Dendritic cell treated with granulocyte-macrophage colony-stimulating factor and Interleukin-4, amounts not matched to agents 40 ng/mL and 50 ng/mL, for 4 days (primary cell): ENCODE results near the gene BASP1.
A peak's percentile ranks its signal among the peaks of the same experiment; 100 is the strongest.
"Not testable (repeated sequence)": the region's sequence is repeated elsewhere in the genome, so short reads cannot be mapped to it uniquely, and the experiment has no call there.

Experiments
- H3K27ac Mint-ChIP-seq: one replicate; pipeline ENCODE4 v1.8.0; 2022; ENCODE audit warnings: mild to moderate bottlenecking, mixed read lengths
- H3K27me3 Mint-ChIP-seq: one replicate; pipeline ENCODE4 v1.8.0; 2022; ENCODE audit warnings: mild to moderate bottlenecking, mixed read lengths
- H3K36me3 Mint-ChIP-seq: one replicate; pipeline ENCODE4 v1.8.0; 2022; ENCODE audit warnings: low read depth, mixed read lengths
- H3K4me1 Mint-ChIP-seq: one replicate; pipeline ENCODE4 v1.8.0; 2022; ENCODE audit warnings: low read depth, mixed read lengths
- H3K4me3 Mint-ChIP-seq: one replicate; pipeline ENCODE4 v1.8.0; 2022; ENCODE audit warnings: mild to moderate bottlenecking, moderate library complexity, mixed read lengths
- H3K9me3 Mint-ChIP-seq: one replicate; pipeline ENCODE4 v1.8.0; 2022; ENCODE audit warnings: mixed read lengths
- intact Hi-C: fragments of 100-400 bp; cut with micrococcal nuclease; formaldehyde crosslinking; loops from one replicate; pipeline ENCODE4 v1.15.0; 2022

The BASP1 gene

DNA sequence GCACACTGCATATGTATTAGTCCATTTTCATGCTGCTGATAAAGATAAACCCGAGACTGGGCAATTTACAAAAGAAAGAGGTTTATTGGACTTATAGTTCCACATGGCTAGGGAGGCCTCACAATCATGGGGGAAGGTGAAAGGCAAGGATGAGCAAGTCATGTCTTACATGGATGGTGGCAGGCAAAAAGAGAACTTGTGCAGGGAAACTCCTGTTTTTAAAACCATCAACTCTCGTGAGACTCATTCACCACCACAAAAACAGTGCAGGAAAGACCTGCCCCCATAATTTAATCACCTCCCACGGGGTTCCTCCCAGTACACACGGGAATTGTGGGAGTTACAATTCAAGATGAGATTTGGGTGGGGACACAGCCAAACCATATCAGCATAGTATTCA, 41.6 kb downstream of the BASP1 start:
- intact Hi-C loops, H3K27me3 Mint-ChIP-seq, H3K4me3 Mint-ChIP-seq, H3K27ac Mint-ChIP-seq: not testable (repeated sequence)
- peaks cover 22% of the 10 kb centered on the region for H3K36me3 Mint-ChIP-seq
- H3K4me1 Mint-ChIP-seq = peaks cover 45% of the 10 kb centered on the region
- H3K9me3 Mint-ChIP-seq = peaks cover 12% of the 10 kb centered on the region

DNA sequence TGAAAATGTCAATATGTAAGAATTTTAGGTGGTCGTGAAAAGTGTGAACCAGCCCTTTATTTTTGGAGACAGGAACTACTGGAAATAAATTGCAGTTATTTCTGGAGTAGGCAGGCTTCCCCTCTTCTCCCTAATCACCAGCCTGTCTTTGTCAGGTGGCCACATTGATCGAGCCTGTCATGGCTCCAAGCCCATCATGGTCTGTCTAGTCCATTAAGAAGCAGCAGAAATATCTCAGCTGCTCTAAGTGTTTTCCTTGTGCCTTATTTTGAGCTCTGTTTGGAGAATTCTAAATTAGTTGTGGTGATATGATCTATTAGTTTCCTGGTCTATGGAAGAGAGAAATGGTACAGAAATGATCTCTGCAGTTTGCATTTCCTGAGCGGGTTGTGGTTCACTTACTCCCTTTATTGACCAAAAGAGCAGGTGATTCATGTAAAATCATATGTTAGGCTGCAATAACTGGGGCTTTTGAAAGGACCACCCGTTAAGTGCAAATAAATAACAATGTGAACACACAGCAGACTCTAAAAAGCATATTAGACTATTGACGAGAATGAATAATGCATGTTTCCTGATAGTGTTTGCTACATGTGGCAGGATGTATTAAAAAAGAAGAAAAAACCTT, 42.3 kb downstream of the BASP1 start:
- intact Hi-C loops = no loop called here
- H3K4me3 Mint-ChIP-seq = no peak overlapping the region
- H3K27me3 Mint-ChIP-seq = no peaks in the 10 kb centered on the region
- peaks cover 12% of the 10 kb centered on the region for H3K9me3 Mint-ChIP-seq
- H3K27ac Mint-ChIP-seq = no peak overlapping the region
- H3K36me3 Mint-ChIP-seq = peaks cover 22% of the 10 kb centered on the region
- H3K4me1 Mint-ChIP-seq = peaks cover 38% of the 10 kb centered on the region

DNA sequence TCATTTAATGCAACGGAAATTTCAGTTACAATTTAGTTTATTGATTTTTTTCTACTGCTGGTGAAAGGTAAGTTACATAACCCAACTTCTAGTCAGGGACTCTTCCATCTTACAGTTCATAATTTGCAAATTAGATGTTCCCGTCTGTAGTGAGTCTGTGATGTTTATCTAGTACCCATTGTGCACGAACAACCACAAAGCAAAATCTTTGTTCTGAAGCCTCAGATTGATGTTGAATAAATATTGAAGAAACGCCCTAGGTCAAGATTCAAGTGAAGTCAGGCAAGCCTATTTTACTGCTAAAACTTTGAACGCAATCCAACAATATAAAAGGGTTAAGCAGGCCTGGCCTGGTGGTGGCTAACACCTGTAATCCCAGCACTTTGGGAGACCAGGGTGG, 43.1 kb downstream of the BASP1 start:
- no peaks in the 10 kb centered on the region for H3K27me3 Mint-ChIP-seq
- peaks cover 30% of the 10 kb centered on the region for H3K4me1 Mint-ChIP-seq
- H3K36me3 Mint-ChIP-seq = peaks cover 22% of the 10 kb centered on the region
- intact Hi-C loops = no loop called here
- H3K4me3 Mint-ChIP-seq = no peak overlapping the region
- H3K27ac Mint-ChIP-seq = no peak overlapping the region
- peaks cover 12% of the 10 kb centered on the region for H3K9me3 Mint-ChIP-seq

DNA sequence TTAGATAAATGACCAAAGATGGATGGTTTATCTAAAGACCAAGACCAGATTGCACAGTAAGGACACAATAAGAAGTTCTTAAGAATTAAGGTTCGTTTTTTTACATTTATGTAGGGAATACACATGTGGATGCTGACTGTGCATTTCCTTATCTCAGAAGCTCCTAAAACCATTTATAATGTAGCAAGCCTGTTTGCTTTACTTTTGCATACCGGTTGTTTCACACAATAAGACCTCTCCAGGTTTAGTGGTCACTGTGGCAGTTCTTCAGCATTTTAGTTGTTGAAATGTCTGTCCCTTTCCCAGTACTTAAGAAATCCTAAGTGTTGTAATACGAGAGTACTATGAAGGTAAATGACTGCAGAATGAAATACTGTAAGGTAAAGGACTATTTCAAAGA, 43.6 kb downstream of the BASP1 start:
- H3K4me1 Mint-ChIP-seq = peaks cover 25% of the 10 kb centered on the region
- H3K27ac Mint-ChIP-seq = no peak overlapping the region
- no peaks in the 10 kb centered on the region for H3K27me3 Mint-ChIP-seq
- no peak overlapping the region for H3K4me3 Mint-ChIP-seq
- H3K36me3 Mint-ChIP-seq = peaks cover 22% of the 10 kb centered on the region
- intact Hi-C loops = no loop called here
- peaks cover 12% of the 10 kb centered on the region for H3K9me3 Mint-ChIP-seq

DNA sequence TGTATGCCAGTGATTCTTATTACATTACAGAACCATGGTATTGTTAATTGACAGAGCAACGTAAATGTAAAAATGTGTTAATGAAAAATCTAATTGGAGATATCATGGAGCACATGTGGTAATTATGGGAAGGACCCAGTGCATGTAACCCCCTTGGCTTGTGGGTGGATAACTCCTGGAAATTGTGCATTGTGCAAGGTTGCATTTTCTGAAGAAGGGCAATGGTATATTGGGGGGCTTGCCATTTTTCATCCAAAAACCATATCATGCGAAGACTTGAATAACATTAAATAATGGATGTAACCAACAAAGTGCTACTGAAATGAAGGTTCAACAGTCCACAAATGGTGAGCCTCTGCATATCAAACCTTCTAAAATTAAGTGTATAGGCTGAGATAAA, 47.6 kb downstream of the BASP1 start:
- Mint-ChIP-seq H3K27me3 (no peaks in the 10 kb centered on the region), H3K4me1 (peaks cover 7% of the 10 kb centered on the region), H3K9me3 (no peaks in the 10 kb centered on the region), H3K4me3 (no peak overlapping the region), H3K36me3 (peaks cover 12% of the 10 kb centered on the region), H3K27ac (no peak overlapping the region)
- intact Hi-C loops = no loop called here

DNA sequence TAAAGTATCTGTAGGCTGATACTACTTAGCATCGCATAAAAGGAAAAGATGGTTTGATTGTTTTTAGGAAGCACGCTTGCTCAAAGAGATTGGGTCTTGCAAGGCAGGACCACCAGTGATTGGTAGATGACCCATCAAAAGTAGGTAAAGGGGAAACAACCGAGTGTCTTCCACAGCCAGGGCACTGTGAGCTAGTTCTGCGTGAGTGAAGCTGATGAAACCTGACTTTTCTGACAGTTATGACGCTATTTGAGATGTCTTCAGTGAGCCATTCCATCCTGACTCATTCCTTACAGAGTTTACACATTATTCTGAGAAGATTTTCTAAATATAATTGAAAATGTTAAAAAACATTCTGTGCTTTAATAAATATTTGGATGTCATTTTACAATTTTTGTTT, 49.7 kb downstream of the BASP1 start:
- Mint-ChIP-seq H3K4me1 (no peaks in the 10 kb centered on the region), H3K4me3 (no peak overlapping the region), H3K27me3 (no peaks in the 10 kb centered on the region), H3K36me3 (peaks cover 7% of the 10 kb centered on the region), H3K9me3 (no peaks in the 10 kb centered on the region), H3K27ac (no peak overlapping the region)
- intact Hi-C loops = no loop called here

DNA sequence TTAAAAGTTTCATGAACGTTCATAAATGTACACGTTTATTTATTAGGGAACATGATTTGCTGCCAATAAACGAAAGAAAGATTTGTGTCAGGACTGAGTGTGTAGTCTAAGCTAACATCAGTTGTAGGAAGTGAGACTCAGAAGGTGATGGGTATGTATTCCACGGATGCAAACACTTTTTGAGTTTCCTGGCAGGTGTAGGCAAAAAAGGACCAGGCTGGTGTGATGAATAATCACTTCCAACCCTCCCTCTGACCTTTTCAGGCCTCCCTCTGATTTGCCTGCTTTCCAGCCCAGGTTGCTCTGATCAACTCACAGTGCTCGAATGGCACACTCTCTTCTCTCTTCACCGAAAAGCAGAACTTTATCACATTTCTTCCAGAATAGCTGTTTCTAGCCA, 51.8 kb downstream of the BASP1 start:
- no peak overlapping the region for H3K4me3 Mint-ChIP-seq
- no peaks in the 10 kb centered on the region for H3K9me3 Mint-ChIP-seq
- no peaks in the 10 kb centered on the region for H3K36me3 Mint-ChIP-seq
- intact Hi-C loops = no loop called here
- H3K27me3 Mint-ChIP-seq = no peaks in the 10 kb centered on the region
- H3K27ac Mint-ChIP-seq = no peak overlapping the region
- no peaks in the 10 kb centered on the region for H3K4me1 Mint-ChIP-seq

DNA sequence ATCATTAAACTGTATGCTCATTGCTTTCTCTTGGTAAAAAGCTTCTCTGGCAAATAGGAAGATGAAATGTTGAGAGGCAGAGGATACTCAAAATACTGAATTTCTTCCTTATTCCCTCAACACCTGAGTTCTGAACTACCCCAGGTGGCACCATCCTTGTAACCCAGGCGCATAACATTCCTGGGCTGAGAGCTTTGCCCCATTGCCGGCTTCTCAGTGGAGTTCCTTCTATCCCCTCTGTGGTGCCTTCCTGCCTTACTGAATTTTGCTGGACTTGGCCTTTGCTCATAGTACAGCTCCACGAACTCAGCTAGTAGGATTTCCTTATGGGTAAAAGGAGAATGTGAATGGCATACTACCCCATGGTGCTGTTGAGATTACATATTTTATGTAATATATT, 54.7 kb downstream of the BASP1 start:
- Mint-ChIP-seq H3K9me3 (peaks cover 9% of the 10 kb centered on the region), H3K27ac (no peak overlapping the region), H3K27me3 (no peaks in the 10 kb centered on the region), H3K4me3 (no peak overlapping the region), H3K36me3 (peaks cover 23% of the 10 kb centered on the region), H3K4me1 (no peaks in the 10 kb centered on the region)
- intact Hi-C loops = no loop called here

DNA sequence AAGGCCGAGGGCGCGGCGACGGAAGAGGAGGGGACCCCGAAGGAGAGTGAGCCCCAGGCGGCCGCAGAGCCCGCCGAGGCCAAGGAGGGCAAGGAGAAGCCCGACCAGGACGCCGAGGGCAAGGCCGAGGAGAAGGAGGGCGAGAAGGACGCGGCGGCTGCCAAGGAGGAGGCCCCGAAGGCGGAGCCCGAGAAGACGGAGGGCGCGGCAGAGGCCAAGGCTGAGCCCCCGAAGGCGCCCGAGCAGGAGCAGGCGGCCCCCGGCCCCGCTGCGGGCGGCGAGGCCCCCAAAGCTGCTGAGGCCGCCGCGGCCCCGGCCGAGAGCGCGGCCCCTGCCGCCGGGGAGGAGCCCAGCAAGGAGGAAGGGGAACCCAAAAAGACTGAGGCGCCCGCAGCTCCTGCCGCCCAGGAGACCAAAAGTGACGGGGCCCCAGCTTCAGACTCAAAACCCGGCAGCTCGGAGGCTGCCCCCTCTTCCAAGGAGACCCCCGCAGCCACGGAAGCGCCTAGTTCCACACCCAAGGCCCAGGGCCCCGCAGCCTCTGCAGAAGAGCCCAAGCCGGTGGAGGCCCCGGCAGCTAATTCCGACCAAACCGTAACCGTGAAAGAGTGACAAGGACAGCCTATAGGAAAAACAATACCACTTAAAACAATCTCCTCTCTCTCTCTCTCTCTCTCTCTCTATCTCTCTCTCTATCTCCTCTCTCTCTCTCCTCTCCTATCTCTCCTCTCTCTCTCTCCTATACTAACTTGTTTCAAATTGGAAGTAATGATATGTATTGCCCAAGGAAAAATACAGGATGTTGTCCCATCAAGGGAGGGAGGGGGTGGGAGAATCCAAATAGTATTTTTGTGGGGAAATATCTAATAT, 58.1 kb downstream of the BASP1 start:
- Mint-ChIP-seq H3K4me3 (no peak overlapping the region), H3K9me3 (peaks cover 9% of the 10 kb centered on the region), H3K36me3 (peaks cover 23% of the 10 kb centered on the region), H3K27ac (no peak overlapping the region), H3K4me1 (no peaks in the 10 kb centered on the region), H3K27me3 (no peaks in the 10 kb centered on the region)
- intact Hi-C loops = no loop called here

DNA sequence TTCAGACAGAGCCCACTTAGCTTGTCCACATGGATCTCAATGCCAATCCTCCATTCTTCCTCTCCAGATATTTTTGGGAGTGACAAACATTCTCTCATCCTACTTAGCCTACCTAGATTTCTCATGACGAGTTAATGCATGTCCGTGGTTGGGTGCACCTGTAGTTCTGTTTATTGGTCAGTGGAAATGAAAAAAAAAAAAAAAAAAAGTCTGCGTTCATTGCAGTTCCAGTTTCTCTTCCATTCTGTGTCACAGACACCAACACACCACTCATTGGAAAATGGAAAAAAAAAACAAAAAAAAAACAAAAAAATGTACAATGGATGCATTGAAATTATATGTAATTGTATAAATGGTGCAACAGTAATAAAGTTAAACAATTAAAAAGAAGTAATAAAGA, 59.0 kb downstream of the BASP1 start:
- no peak overlapping the region for H3K4me3 Mint-ChIP-seq
- H3K9me3 Mint-ChIP-seq = peaks cover 9% of the 10 kb centered on the region
- H3K27ac Mint-ChIP-seq = no peak overlapping the region
- H3K27me3 Mint-ChIP-seq = no peaks in the 10 kb centered on the region
- intact Hi-C loops = no loop called here
- peaks cover 23% of the 10 kb centered on the region for H3K36me3 Mint-ChIP-seq
- no peaks in the 10 kb centered on the region for H3K4me1 Mint-ChIP-seq

DNA sequence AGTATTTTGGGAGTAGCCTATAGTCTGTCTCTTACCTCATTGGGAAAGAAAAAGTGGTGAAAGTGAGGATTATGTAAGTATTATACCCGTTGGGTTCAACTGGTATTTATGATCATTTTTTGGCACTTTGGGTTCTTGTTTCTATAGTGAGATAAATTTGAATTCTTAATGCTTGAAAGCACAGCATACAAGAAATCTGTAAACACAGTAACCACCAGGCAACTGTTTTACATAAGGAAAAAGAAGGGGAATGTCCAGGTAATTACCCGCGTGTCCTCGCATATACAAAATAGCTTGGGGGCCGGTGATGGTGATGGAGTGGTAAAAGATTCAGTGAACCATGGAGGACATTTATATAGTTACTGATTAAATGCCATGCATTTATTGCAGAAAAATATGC, 60.5 kb downstream of the BASP1 start:
- Mint-ChIP-seq H3K36me3 (peaks cover 23% of the 10 kb centered on the region), H3K9me3 (peaks cover 13% of the 10 kb centered on the region), H3K4me3 (no peak overlapping the region), H3K27me3 (no peaks in the 10 kb centered on the region), H3K4me1 (peaks cover 6% of the 10 kb centered on the region), H3K27ac (no peak overlapping the region)
- intact Hi-C loops = no loop called here

DNA sequence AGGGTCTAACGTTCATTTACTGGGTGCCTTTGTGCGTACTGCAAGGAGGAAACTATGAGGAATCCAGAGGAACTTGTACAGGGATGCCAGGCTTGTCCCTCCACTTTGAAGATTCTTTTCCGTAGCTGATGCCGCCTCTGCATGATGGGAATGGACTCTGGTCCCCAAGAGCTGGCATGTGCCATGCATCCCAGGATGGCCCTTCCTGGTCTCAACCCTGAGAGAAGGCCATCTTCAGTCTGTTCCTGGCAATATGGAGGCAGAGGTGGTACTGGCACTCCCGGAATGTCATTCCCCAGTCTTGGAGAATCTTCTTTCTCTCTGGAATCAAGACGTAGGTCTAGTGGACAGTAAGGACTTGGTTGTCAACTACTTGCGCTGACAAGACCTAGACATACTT, 61.5 kb downstream of the BASP1 start:
- Mint-ChIP-seq H3K4me1 (peaks cover 10% of the 10 kb centered on the region), H3K9me3 (peaks cover 18% of the 10 kb centered on the region), H3K36me3 (peaks cover 23% of the 10 kb centered on the region), H3K4me3 (no peak overlapping the region), H3K27me3 (no peaks in the 10 kb centered on the region), H3K27ac (no peak overlapping the region)
- intact Hi-C loops = no loop called here

DNA sequence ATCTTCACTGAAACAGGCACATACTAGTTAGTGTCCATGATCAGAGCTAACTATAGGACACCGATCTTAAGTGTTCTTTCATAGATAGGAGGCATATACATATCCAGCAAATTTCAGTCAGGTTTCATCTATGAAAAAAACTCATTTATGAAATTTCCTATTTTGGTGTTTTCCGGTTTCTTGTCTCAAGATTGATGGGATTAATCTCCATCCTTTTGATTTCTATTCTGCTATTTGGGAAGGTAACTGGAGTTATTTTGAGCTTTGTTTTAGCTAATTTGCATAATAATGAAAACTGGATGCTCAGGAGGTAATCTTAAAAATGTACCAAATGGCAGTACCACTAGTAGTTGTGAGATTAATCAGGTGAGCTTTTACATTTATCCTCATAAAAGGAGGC, 62.1 kb downstream of the BASP1 start:
- Mint-ChIP-seq H3K4me1 (peaks cover 10% of the 10 kb centered on the region), H3K9me3 (peaks cover 18% of the 10 kb centered on the region), H3K36me3 (peaks cover 23% of the 10 kb centered on the region), H3K27ac (no peak overlapping the region), H3K4me3 (no peak overlapping the region), H3K27me3 (no peaks in the 10 kb centered on the region)
- intact Hi-C loops = no loop called here

DNA sequence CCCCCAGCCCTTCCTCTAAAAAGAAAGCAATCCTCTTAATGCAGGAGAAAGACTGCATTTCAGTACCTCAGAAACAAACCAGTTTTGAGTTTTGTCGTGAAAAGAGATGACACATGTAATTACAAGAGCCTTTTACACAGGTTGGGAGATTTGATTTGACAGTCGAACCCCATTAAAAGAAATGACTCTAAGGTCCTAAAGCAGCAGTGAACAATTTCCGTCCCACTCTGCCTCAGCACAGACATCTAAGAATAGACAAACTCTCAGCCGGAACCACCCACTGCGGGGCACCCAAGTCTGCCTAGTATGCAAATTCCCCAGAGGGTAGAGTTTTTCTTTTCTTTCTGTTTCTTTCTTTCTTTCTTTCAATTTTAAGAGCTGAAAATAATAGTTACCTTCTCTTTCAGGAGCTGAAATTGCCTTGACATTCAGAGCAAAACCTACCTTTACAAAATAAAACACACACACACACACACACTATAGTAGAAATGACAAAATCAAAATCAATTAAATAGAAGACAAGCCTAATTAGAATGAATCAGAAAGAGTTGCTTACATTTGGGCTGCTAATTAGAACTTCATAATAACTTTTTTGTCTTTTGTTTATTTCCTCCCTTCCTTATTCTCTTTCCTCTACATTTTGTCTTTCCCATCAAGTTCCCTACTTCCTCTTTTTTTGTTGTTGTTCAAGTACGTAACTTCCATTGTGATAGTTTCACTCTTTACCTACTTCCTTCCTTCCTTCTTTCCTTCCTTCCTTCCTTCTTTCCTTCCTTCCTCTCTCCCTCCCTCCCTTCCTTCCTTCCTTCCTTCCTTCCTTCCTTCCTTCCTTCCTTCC, 65.1 kb downstream of the BASP1 start:
- peaks cover 9% of the 10 kb centered on the region for H3K9me3 Mint-ChIP-seq
- H3K4me1 Mint-ChIP-seq = peaks cover 10% of the 10 kb centered on the region
- intact Hi-C loops = loop anchor here (5.0 kb wide), 1 partner anchor 35 kb away; no protein-coding TSS in a partner anchor
- H3K36me3 Mint-ChIP-seq = no peaks in the 10 kb centered on the region
- no peak overlapping the region for H3K4me3 Mint-ChIP-seq
- no peaks in the 10 kb centered on the region for H3K27me3 Mint-ChIP-seq
- H3K27ac Mint-ChIP-seq = peak overlapping the region; percentile 19
